H9 (cell line): ENCODE results near the gene RAB33A. TPM values are rescaled to one million over a fixed set of nuclear protein-coding genes. Genes with fewer than 3 reads are reported as not detected.

Experiments
- DNase-seq: peaks from one replicate; pipeline ENCODE4 v3.0.0-alpha.2; 2017
- H2AFZ ChIP-seq: one replicate; pipeline ENCODE4 v1.6.1; 2013; ENCODE audit warnings: mild to moderate bottlenecking, low read length, control low read depth, moderate library complexity
- H2AK5ac ChIP-seq: 2 replicates; pipeline ENCODE4 v1.6.1; 2013; ENCODE audit warnings: low read length, control low read depth, mixed read lengths; ENCODE audit not compliant: insufficient read length
- H2BK120ac ChIP-seq: one replicate; pipeline ENCODE4 v1.6.1; 2013; ENCODE audit warnings: low read depth, mild to moderate bottlenecking, low read length, control low read depth, inconsistent platforms; ENCODE audit not compliant: poor library complexity, severe bottlenecking
- H2BK12ac ChIP-seq: 2 replicates; pipeline ENCODE4 v1.6.1; 2013; ENCODE audit warnings: low read length, control low read depth, mixed read lengths, low read depth; ENCODE audit not compliant: insufficient read length
- H2BK15ac ChIP-seq: 2 replicates; pipeline ENCODE4 v1.6.1; 2013; ENCODE audit warnings: low read depth, low read length, control low read depth
- H2BK20ac ChIP-seq: one replicate; pipeline ENCODE4 v1.6.1; 2013; ENCODE audit warnings: low read depth, mild to moderate bottlenecking, low read length, control low read depth, inconsistent platforms; ENCODE audit not compliant: poor library complexity, severe bottlenecking
- H2BK5ac ChIP-seq: 2 replicates; pipeline ENCODE4 v1.6.1; 2013; ENCODE audit warnings: low read length, control low read depth, mixed read lengths; ENCODE audit not compliant: insufficient read length
- H3K14ac ChIP-seq: 2 replicates; pipeline ENCODE4 v1.6.1; 2013; ENCODE audit warnings: low read length, control low read depth; ENCODE audit not compliant: insufficient read depth
- H3K18ac ChIP-seq: 2 replicates; pipeline ENCODE4 v1.6.1; 2013; ENCODE audit warnings: low read depth, mild to moderate bottlenecking, mixed read lengths, low read length, control low read depth; ENCODE audit not compliant: insufficient read length
- H3K23ac ChIP-seq: 2 replicates; pipeline ENCODE4 v1.6.1; 2013; ENCODE audit warnings: low read length, control low read depth, mixed read lengths, low read depth; ENCODE audit not compliant: insufficient read length
- H3K23me2 ChIP-seq: 2 replicates; pipeline ENCODE4 v1.6.1; 2013; ENCODE audit warnings: low read depth, mild to moderate bottlenecking, mixed read lengths, low read length, control low read depth; ENCODE audit not compliant: insufficient read length, poor library complexity, severe bottlenecking
- H3K27ac ChIP-seq: 2 replicates; pipeline ENCODE4 v1.5.1; 2013; ENCODE audit warnings: low read length, control low read depth, mixed read lengths, low read depth; ENCODE audit not compliant: insufficient read length
- H3K27me3 ChIP-seq: 2 replicates; pipeline ENCODE4 v1.6.1; 2013; ENCODE audit warnings: low read length, control low read depth, inconsistent platforms; ENCODE audit not compliant: insufficient read depth
- H3K4ac ChIP-seq: 2 replicates; pipeline ENCODE4 v1.6.1; 2013; ENCODE audit warnings: low read depth, mild to moderate bottlenecking, control low read depth, inconsistent platforms, low read length, moderate library complexity
- H3K4me1 ChIP-seq: 2 replicates; pipeline ENCODE4 v1.6.1; 2013; ENCODE audit warnings: low read length, control low read depth, inconsistent platforms; ENCODE audit not compliant: insufficient read depth
- H3K4me2 ChIP-seq: 2 replicates; pipeline ENCODE4 v1.6.1; 2013; ENCODE audit warnings: low read length, control low read depth, mixed read lengths; ENCODE audit not compliant: insufficient read length, insufficient read depth
- H3K56ac ChIP-seq: 2 replicates; pipeline ENCODE4 v1.6.1; 2013; ENCODE audit warnings: low read depth, mild to moderate bottlenecking, mixed read lengths, low read length, control low read depth; ENCODE audit not compliant: insufficient read length
- H3K79me1 ChIP-seq: 2 replicates; pipeline ENCODE4 v1.6.1; 2013; ENCODE audit warnings: low read depth, mild to moderate bottlenecking, moderate library complexity, low read length, control low read depth, inconsistent platforms; ENCODE audit not compliant: insufficient read depth, poor library complexity, severe bottlenecking
- H3K79me2 ChIP-seq: 2 replicates; pipeline ENCODE4 v1.6.1; 2013; ENCODE audit warnings: low read length, control low read depth, inconsistent platforms; ENCODE audit not compliant: insufficient read depth
- H3K9ac ChIP-seq: 2 replicates; pipeline ENCODE4 v1.6.1; 2013; ENCODE audit warnings: low read length, control low read depth, mixed read lengths; ENCODE audit not compliant: insufficient read length; ENCODE audit errors: extremely low read depth
- H3K9me3 ChIP-seq: one replicate; pipeline ENCODE4 v1.6.1; 2013; ENCODE audit warnings: low read depth, low read length, inconsistent platforms; ENCODE audit not compliant: control insufficient read depth
- H3T11ph ChIP-seq: one replicate; pipeline ENCODE4 v1.6.1; 2013; ENCODE audit warnings: mild to moderate bottlenecking, low read length, control low read depth, inconsistent platforms
- H4K20me1 ChIP-seq: one replicate; pipeline ENCODE4 v1.6.1; 2013; ENCODE audit not compliant: control insufficient read depth, insufficient read length, insufficient read depth
- H4K5ac ChIP-seq: 2 replicates; pipeline ENCODE4 v1.6.1; 2013; ENCODE audit warnings: low read depth, mild to moderate bottlenecking, mixed read lengths, low read length, control low read depth; ENCODE audit not compliant: insufficient read length
- H4K8ac ChIP-seq: replicated peaks from 2 replicates; pipeline ENCODE4 v1.6.1; 2013; ENCODE audit warnings: low read length, control low read depth, mixed read lengths, low read depth; ENCODE audit not compliant: insufficient read length
- H4K91ac ChIP-seq: 2 replicates; pipeline ENCODE4 v1.6.1; 2013; ENCODE audit warnings: low read depth, mild to moderate bottlenecking, moderate library complexity, mixed read lengths, low read length, control low read depth; ENCODE audit not compliant: insufficient read length
- H3K27ac Mint-ChIP-seq, 3 experiments: 2 replicates in 2 of 3; 3 replicates in 1 of 3; pipeline ENCODE4 v1.8.0; 2020 to 2021; ENCODE audit warnings: mixed read lengths in 3 of 3, mild to moderate bottlenecking in 1 of 3, moderate library complexity in 1 of 3
- H3K27me3 Mint-ChIP-seq: 2 replicates; pipeline ENCODE4 v1.8.0; 2021; ENCODE audit warnings: low read depth, mild to moderate bottlenecking, moderate library complexity, mixed read lengths
- H3K36me3 Mint-ChIP-seq, 3 experiments: 2 replicates in 2 of 3; 3 replicates in 1 of 3; pipeline ENCODE4 v1.8.0; 2020 to 2021; ENCODE audit warnings: low read depth in 3 of 3, mixed read lengths in 3 of 3; ENCODE audit not compliant: insufficient read depth in 1 of 3
- H3K4me1 Mint-ChIP-seq, 2 experiments: 2 replicates each; pipeline ENCODE4 v1.8.0; 2020; ENCODE audit warnings: mixed read lengths in 2 of 2
- H3K4me3 Mint-ChIP-seq, 2 experiments: 2 replicates in 1 of 2; 3 replicates in 1 of 2; pipeline ENCODE4 v1.8.0; 2020 to 2021; ENCODE audit warnings: mild to moderate bottlenecking in 2 of 2, mixed read lengths in 2 of 2, moderate library complexity in 1 of 2
- H3K9me3 Mint-ChIP-seq, 2 experiments: 2 replicates in 1 of 2; 3 replicates in 1 of 2; pipeline ENCODE4 v1.8.0; 2020; ENCODE audit warnings: mild to moderate bottlenecking in 2 of 2, mixed read lengths in 2 of 2, moderate library complexity in 1 of 2
- WGBS: extraction: QIAGEN DNeasy Blood & Tissue Kit; methylation state at CpG from one replicate; pipeline ENCODE4 v1.1.7; 2013; ENCODE audit warnings: missing lambda C conversion rate, low lambda C conversion rate, mixed read lengths; ENCODE audit not compliant: insufficient read length; ENCODE audit errors: extremely low coverage; 5-methylcytosine and 5-hydroxymethylcytosine counted together
- total RNA-seq: library from RNA; stranded (reverse); gene quantifications from 2 replicates; pipeline ENCODE4 v1.2.1, GENCODE V29; 2021
- TF ChIP-seq, protein P1 (sequence below): fragments of 200-600 bp; sonication (generic); conservative IDR thresholded peaks from 3 replicates; pipeline ENCODE4 v1.8.0; 2021; ENCODE audit warnings: antibody characterized with exemption, mild to moderate bottlenecking

Gene RAB33A
- total RNA-seq, 1 experiment from 2014 or later: 0.59 TPM

DNA sequence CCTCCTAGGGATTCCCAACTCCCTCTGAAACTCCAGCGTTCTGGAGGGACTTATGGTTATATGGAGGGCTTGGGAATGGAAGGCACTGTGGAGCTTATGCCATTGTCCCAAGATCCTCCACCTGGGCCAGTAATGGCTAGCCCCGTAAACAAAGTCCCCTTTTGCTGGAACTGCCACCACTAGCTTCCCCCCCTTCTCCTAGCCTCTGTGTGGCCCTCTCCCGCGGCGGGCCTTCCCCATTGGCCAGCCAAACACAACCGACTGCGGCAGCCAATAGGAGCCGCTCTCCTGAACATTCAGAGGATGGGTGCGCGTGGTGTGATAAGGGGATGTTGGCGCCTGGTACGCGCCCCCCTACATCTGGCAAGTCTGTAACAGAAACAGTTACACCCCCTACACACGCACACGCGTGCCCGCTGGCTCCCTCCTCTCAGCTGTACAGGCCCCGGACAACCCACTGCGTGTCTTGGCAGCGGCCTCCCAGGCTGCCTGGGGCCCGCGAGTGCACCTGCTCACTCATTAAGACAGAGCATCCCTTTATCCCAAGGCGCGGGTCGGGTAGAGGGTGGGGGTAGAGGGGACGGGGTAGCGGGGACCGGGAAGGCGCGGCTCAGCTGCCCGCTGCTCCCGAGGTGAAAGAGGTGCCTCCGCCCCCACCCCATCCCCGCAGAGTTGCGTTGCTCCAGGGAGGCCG is 863 bp upstream of the RAB33A start:
- H3K56ac ChIP-seq: no peak overlapping the region
- DNase-seq: peak; percentile 81

More for the DNA sequence above, 863 bp upstream of the RAB33A start:
- Mint-ChIP-seq H3K27ac (peak overlapping the region in 2 of 3 experiments; percentile 45 to 57; a peak in 2 of 7 replicates), H3K4me1 (peaks cover 8 to 15% of the 10 kb centered on the region in 2 experiments; a peak in 3 of 4 replicates), H3K9me3 (peaks cover 0 to 60% of the 10 kb centered on the region in 2 experiments; a peak in 4 of 5 replicates), H3K4me3 (peak overlapping the region; percentile 74 to 92), H3K36me3 (peaks cover 0 to 3% (median 1%) of the 10 kb centered on the region in 3 experiments; a peak in 2 of 7 replicates), H3K27me3 (peaks cover 18% of the 10 kb centered on the region)
- H3K79me2 ChIP-seq: no peaks in the 10 kb centered on the region
- H3T11ph ChIP-seq: no peak overlapping the region
- H4K8ac ChIP-seq: no peak overlapping the region
- H2BK15ac ChIP-seq: no peak overlapping the region
- H3K14ac ChIP-seq: no peak overlapping the region
- H3K4me1 ChIP-seq: no peaks in the 10 kb centered on the region
- TF ChIP-seq, protein P1, sequence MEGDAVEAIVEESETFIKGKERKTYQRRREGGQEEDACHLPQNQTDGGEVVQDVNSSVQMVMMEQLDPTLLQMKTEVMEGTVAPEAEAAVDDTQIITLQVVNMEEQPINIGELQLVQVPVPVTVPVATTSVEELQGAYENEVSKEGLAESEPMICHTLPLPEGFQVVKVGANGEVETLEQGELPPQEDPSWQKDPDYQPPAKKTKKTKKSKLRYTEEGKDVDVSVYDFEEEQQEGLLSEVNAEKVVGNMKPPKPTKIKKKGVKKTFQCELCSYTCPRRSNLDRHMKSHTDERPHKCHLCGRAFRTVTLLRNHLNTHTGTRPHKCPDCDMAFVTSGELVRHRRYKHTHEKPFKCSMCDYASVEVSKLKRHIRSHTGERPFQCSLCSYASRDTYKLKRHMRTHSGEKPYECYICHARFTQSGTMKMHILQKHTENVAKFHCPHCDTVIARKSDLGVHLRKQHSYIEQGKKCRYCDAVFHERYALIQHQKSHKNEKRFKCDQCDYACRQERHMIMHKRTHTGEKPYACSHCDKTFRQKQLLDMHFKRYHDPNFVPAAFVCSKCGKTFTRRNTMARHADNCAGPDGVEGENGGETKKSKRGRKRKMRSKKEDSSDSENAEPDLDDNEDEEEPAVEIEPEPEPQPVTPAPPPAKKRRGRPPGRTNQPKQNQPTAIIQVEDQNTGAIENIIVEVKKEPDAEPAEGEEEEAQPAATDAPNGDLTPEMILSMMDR: no peak
- no peak overlapping the region for H3K4ac ChIP-seq
- no CpG with 5 or more reads among the region's 36 CpGs for WGBS
- H4K91ac ChIP-seq: no peak overlapping the region
- H3K79me1 ChIP-seq: no peaks in the 10 kb centered on the region
- no peak overlapping the region for H3K27ac ChIP-seq
- H3K23me2 ChIP-seq: peaks cover 12% of the 10 kb centered on the region
- H2BK5ac ChIP-seq: no peak overlapping the region
- no peak overlapping the region for H4K5ac ChIP-seq
- H2BK20ac ChIP-seq: no peak overlapping the region
- no peak overlapping the region for H2AK5ac ChIP-seq
- H3K4me2 ChIP-seq: peak overlapping the region; percentile 80
- H2BK12ac ChIP-seq: no peak overlapping the region
- peaks cover 24% of the 10 kb centered on the region for H3K9me3 ChIP-seq
- no peak overlapping the region for H3K23ac ChIP-seq
- no peak overlapping the region for H3K18ac ChIP-seq
- peaks cover 3% of the 10 kb centered on the region; the same call in 1 of the 2 replicates for H3K27me3 ChIP-seq
- no peak overlapping the region for H2AFZ ChIP-seq
- H3K9ac ChIP-seq: peak overlapping the region; percentile 7
- H2BK120ac ChIP-seq: no peak overlapping the region
- H4K20me1 ChIP-seq: no peaks in the 10 kb centered on the region
